GM12865 (cell line): ENCODE measurements around the gene TMEM184A.

Experiments used
- DNase-seq: peaks from one replicate; pipeline ENCODE4 v3.0.0; 2010; ENCODE audit warnings: low read depth
- H3K4me3 ChIP-seq: 2 replicates; pipeline ENCODE4 v1.5.1; 2011; ENCODE audit warnings: mild to moderate bottlenecking, low read depth, low read length, control low read depth
- TF ChIP-seq, protein P1 (sequence below): IDR thresholded peaks from 2 replicates; pipeline ENCODE4 v1.5.1; 2011; ENCODE audit warnings: low read length, control low read depth, low read depth, inconsistent platforms; ENCODE audit not compliant: insufficient read depth; ENCODE audit errors: missing control alignments

The TMEM184A gene

DNA sequence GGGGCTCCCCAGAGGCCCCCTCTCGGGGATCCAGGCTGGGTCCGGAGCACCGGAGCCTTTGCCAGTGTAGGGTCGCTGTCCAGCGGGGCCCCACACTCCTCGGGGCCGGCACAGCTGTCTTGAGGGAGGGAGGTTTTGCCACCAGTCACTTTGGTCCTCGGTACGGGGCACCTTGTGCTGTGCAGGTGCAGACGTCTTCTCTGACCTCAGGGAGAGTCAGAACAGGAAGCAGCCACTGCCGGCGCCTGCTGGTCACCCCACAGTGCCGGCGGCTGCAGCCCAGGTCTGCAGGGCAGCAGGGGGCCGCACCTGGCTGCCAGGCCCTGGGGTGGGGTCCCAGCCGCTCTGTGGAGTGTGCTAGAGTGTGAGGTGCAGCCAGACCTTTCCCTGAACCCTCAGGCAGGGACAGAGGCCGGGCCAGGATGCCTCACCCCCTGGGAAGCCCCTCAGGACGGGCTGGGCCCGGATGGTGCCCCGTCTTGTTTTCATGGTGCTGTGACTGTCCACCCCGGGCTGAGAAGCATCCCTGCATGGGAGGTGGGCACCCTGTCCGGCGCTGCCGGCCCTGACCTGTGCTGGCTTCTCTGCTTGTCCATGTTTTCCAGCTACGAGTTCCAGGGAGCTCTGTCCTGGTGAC lies 17.3 kb downstream of the TMEM184A start:
- no peak overlapping the region for H3K4me3 ChIP-seq
- TF ChIP-seq, protein P1, sequence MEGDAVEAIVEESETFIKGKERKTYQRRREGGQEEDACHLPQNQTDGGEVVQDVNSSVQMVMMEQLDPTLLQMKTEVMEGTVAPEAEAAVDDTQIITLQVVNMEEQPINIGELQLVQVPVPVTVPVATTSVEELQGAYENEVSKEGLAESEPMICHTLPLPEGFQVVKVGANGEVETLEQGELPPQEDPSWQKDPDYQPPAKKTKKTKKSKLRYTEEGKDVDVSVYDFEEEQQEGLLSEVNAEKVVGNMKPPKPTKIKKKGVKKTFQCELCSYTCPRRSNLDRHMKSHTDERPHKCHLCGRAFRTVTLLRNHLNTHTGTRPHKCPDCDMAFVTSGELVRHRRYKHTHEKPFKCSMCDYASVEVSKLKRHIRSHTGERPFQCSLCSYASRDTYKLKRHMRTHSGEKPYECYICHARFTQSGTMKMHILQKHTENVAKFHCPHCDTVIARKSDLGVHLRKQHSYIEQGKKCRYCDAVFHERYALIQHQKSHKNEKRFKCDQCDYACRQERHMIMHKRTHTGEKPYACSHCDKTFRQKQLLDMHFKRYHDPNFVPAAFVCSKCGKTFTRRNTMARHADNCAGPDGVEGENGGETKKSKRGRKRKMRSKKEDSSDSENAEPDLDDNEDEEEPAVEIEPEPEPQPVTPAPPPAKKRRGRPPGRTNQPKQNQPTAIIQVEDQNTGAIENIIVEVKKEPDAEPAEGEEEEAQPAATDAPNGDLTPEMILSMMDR, result no peak
- DNase-seq, result no peak

DNA sequence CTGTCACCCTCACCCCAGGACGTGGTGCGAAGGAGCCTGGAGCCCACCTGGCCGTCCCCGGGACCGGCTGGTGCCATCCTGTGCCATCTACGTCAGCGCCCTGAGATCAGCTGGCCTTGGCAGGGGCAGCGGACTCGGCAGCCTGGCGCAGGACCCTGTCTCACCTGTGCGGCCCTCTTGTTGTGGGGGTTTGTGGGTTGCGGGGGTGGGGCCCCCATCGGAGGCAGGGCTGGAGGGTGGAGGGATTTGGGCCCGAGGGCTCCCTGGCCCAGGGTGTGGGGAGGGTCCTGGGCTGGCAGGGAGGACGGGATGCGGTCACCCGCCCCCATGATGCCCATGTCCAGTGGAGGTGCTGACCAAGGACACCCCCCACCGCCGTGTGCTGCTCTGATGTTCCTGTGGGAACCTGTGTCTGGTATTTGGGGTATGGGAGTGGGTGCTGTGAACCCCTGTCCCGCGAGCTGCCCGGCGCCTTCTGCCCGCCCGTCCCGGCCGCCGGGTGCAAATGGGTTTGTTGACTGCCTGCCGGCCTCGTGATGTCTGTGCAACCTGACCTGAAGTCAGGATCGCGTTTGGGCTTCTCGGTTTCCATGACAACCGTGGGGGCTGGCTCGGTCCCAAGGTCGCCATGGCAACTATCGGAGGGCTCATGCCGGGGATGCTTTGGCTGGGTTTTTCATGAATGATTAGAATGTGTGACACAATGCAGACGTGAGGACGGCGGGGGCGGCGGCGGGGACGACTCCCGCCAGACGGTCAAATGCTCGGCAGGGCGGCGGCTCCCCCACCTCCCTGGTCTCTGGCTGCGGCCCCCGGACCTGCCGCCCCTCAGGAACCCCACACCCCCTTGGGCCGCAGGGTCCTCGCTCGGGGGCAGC lies 18.2 kb downstream of the TMEM184A start:
- TF ChIP-seq, protein P1, result no peak
- H3K4me3 ChIP-seq, result no peak overlapping the region
- DNase-seq, result no peak

DNA sequence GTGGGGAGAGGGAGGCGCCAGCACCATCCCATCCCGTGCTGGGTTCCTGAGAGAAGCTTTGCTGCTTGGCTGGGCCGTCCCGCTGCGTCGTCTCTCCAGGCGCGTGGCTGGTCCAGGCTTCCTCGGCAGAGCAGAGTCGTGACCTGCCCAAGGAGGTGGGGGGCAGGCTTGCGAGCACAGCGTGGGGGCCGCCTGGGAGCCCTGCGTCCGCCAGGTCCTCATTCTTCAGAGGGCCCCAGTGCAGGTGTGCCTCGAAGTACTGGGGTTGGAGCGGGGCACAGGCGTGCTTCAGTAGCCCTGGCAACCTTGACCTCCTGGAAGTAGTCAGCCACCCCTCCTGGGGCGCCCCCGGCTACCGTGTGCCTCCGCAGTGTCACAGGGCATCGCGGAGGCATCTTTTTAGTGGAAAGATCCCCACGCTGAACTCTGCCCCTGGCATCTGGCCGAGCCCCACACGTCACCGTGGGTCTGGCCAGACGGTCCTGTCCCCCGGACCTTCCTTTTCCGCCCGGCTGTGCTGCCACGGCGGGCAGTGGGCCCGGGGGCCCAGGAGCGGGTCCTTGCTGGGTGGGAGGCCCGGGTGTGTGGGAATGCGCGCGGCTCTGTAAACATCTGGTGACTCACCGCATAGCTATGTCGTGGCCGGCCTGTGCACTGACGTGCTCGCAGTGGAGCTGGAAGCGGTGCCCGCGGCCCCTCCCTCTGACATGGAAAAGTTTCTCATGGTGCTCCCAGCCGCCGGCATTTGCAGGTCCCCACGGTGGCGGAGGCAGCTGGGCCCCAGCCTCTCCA lies 19.1 kb downstream of the TMEM184A start:
- no peak overlapping the region for H3K4me3 ChIP-seq
- TF ChIP-seq, protein P1, result no peak
- DNase-seq, result no peak

GRCh38 chr7:1536455-1536742 lies 19.6 kb downstream of the TMEM184A start:
- TF ChIP-seq, protein P1, result no peak
- H3K4me3 ChIP-seq, result no peak overlapping the region

DNA sequence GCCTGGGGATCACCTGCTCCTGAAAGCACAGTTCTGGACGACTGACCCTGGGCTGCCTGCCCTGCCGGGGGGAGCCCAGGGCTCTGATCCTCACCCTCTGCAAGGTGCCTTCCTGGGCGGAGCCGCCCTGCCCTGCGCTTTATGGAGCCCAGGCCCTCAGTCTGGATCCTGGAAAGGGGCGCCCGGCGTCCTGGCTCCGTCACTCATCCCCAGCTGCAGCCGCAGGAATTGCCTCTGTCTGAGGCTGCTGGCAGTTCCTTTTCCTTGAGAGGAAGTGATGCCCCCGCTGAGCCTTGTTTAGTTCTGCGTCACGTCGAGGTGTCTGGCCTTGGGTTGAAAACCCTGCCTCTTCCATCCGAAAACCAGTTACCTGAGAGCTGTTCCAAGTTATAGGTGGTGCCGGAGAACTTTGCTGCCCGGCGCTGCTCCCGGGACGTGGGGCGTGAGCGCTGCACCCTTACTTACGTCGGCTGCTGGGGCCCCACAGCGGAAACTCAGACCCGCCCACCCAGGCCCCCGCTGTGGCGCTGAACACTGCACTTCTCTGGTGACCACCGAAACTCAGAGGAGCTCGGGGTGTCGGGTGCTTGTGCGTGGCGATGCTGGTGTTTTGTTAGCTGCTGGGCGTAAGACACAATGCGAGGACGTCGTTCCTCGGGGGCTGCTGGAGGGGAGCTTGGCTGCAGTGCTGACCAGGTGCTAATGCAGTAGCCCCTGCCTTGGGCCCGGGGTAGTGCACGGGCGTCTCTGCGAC lies 20.1 kb downstream of the TMEM184A start:
- TF ChIP-seq, protein P1, result no peak
- DNase-seq, result no peak
- no peak overlapping the region for H3K4me3 ChIP-seq

More at GRCh38 chr7:1536455-1536742, 19.6 kb downstream of the TMEM184A start:
- no peak for DNase-seq

DNA sequence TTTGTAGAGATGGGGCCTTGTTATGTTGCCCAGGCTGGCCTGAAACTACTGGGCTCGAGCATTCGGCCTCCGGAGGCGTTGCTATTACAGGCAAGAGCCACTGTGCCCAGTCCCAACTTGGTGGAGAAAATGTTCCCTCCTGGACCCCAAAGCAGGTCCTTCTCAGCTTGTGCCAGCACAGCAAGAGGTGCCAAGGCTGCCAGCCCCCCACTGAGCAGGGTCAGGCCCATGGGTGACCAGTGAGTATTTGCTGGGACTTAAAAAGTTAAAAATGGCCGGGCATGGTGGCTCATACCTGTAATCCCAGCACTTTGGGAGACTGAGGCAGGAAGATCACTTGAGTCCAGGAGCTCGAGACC lies 20.9 kb downstream of the TMEM184A start:
- no peak for DNase-seq
- TF ChIP-seq, protein P1, result no peak
- no peak overlapping the region for H3K4me3 ChIP-seq
